Myometrial cell (primary cell): ENCODE measurements around the gene RGS19. TPM values are rescaled to one million over a fixed set of nuclear protein-coding genes. Genes with fewer than 3 reads are reported as not detected.

Experiments used
- total RNA-seq: library from RNA; depleted of rRNA; stranded (reverse); fragments of >200 nt; gene quantifications from 2 replicates; pipeline ENCODE4 v1.2.3, GENCODE V29; 2015

RGS19 gene, protein sequence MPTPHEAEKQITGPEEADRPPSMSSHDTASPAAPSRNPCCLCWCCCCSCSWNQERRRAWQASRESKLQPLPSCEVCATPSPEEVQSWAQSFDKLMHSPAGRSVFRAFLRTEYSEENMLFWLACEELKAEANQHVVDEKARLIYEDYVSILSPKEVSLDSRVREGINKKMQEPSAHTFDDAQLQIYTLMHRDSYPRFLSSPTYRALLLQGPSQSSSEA
- total RNA-seq: 7.5 and 20.2 TPM in 2 replicates

DNA sequence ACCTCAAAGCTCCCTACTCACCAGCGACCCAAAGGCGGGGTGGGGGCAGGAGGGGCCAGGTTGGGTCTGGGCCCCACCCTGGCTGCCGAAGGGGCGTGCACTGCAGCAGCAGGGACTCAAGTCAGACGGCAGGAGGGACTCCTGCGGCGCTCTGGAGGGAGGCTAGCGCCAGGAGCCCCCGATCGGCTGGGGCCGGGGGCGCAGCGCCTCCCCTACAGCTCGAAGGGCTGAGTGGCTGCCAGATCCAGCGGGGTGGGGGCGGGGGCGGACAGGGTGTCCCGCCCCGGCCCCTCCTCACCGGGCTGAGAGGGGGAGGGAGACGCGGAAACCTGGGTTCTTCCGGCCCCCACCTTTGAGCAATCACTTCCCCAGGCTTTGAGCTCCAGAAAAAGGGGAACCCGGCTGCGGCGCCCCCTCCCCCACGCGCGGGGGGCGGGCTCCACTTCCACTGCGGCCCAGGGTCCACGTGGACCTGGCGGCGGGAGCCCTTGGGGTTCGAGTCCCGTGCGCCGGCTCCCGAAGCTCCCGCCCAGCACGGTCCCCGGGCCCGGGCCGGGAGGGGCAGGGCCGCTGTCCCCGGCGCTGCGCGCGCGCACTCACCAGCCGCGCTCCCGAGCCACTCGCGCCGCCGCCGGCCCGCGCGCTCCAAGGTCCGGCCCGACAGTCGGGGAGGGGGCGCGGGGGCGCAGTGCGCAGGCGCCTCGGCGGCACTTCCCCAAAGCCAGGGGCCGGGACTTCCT lies at the start of gene RGS19:
TSS of gene RGS19 (minus strand) at position 246 of the 740 bp plus-strand sequence. CDS start 2,632 bp downstream, outside the sequence.

DNA sequence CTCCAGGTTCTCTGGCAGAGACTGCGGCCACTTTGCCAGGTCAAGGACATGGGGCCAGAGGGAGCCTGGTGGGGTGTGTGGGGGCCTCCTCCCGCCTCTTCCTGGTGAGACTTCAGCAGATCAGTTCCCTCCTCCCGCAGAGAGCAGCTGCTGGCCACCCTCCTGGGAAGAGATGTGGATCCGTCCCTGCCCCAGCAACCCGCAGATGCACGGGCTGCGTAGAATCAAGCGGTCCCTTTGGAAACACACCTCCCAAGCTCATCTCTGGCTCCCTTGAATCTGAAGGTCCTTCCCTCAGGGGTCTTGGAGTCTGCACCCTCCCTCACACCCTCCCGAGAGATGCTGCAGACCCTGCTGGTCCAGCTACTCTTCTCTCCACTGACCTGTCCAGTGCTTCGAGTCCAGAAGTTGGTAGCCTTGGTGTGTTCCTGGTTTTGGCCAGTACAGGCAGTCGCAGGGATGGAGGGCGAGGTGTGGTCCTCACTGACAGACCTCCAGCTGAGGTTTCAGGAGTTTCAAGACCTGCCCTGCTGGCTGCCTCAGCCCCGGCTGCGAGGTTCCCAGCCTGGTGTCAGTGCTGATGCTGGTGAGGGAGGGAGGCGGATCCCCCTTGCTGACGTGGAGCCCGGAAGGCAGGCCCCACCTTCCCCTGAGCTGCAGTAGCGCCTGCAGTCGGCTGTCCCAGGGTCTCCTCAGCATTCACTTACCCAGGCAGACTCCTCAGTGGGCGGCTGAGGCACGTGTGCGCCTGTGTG lies 27.8 kb upstream of the RGS19 start, which contains the start of gene NPBWR2:
TSS of gene NPBWR2 (minus strand) at position 585 of the 755 bp plus-strand sequence. CDS start 734 bp downstream, outside the sequence.

GRCh38 chr20:64083804-64084684 lies 4.7 kb upstream of the RGS19 start, which contains the start of gene LKAAEAR1:
TSS of gene LKAAEAR1 (minus strand) at chr20:64084398. CDS start at chr20:64084219, 179 bp downstream.

DNA sequence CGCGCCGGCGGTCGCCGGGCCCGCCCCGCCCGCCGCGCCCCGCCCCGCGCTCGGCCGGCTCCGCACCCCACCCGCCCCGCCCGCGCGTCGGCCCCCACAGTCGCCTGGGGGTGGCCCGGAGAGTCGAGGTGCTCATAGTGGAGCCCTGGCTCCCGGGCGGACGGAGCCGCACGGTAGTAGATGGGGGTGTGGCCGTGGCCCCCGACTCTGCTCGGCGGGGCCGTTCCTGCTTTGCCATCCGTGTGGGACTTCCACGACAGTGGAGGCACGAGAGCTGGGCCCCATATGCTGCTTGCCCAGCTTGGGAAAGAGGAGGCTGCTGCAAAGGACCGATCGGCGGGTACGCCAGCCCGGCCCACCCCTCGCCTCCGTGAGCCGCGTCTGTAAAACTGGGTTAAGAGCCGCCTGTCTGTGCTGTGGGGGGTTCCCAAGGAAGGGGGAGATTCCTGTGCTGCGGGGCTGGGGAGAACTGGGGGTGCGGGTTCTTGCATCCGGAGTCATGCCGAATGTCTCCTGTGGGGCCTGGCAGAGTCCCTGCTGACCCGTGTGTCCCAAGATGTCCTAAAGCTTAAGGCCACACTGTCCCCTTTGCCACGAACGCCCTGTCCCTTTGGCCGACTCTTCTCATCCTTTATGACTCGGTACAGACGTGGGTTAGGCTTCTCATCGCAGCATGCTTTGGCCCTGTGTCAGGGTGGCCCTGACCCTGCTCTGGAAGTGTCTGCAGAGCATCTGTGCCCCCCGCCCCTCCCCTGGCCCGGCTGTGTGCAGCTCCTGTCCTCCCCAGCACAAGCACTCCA lies 895 bp upstream of the RGS19 start, which contains the start of gene OPRL1:
TSS of gene OPRL1 (plus strand) at position 70 of the 800 bp plus-strand sequence. CDS start 12,639 bp downstream, outside the sequence.

DNA sequence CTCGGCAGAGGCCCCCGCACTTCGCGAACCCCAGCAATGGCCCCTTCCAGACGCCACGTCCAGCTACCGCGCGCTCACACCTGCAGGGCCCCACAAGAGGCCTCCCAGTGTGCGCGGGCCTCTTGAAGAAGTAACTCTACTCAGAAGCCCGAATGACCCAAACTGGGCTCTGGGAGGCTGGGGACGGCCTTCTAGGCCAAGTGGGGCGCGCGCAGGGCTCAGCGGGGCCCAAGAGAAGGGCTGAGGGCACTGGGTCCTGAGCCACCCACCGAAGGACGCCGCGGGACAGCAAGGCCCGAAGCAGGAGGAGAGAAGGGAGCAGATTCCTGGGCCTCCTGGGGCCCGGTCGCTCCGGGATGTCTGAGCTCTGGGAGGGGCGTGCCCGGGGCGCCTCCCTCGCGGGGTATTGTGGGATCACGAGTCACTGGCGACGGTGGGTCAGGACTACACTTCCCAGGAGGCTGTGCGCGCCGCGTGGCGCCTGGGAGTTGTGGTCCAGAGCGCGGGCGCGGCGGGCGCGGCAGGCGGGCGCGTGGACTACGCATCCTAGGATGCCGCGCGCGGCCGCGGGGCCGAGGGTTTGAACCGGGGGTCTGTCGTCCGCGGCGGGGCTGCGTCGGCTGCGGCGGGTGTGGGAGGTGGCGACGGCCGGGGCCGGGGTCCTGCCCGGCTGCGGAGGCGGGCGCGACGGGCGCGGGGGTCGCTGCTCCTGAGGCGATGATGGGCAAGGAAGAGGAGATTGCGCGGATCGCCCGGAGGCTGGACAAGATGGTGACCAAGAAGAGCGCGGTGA lies 16.5 kb downstream of the RGS19 start, which contains the start of gene TCEA2:
TSS of gene TCEA2 (plus strand) at position 603 of the 793 bp plus-strand sequence. CDS start at position 718, 115 bp downstream.

GRCh38 chr20:64049060-64049877 lies 30.0 kb downstream of the RGS19 start, which contains the start of gene SOX18:
TSS of gene SOX18 (minus strand) at chr20:64049639. CDS start at chr20:64049516, 123 bp downstream.

GRCh38 chr20:64035933-64036345 lies 43.4 kb downstream of the RGS19 start, which contains the start of gene C20orf204:
TSS of gene C20orf204 (plus strand) at chr20:64036182. CDS start at chr20:64036324, 142 bp downstream.

Other genes starting within 250 kb of the RGS19 start
- 21.1 and 34.3 TPM in 2 replicates for gene ZBTB46, start 248.3 kb downstream of the RGS19 start, total RNA-seq
- gene ABHD16B, start 218.0 kb downstream of the RGS19 start, total RNA-seq: not detected in 2 replicates
- gene TPD52L2, start 214.2 kb downstream of the RGS19 start, total RNA-seq: 192 and 206 TPM in 2 replicates
- 38.6 and 43.4 TPM in 2 replicates for gene DNAJC5, start 184.4 kb downstream of the RGS19 start, total RNA-seq
- gene UCKL1, start 123.1 kb downstream of the RGS19 start, total RNA-seq: 23.4 and 27.1 TPM in 2 replicates
- 7.1 and 8.6 TPM in 2 replicates for gene ZNF512B, start 109.6 kb downstream of the RGS19 start, total RNA-seq
- 1.4 and 2.1 TPM in 2 replicates for gene SAMD10, start 99.9 kb downstream of the RGS19 start, total RNA-seq
- gene PRPF6, start 98.4 kb downstream of the RGS19 start, total RNA-seq: 41.5 and 43.6 TPM in 2 replicates
- under 0.01 TPM in 1 of 2 replicates, not detected in the other for gene C20orf204, start 43.3 kb downstream of the RGS19 start, total RNA-seq
- 0.29 TPM in 1 of 2 replicates, not detected in the other for gene SOX18, start 29.9 kb downstream of the RGS19 start, total RNA-seq
- gene TCEA2, start 16.3 kb downstream of the RGS19 start, total RNA-seq: 4.8 and 17.3 TPM in 2 replicates
- 3.2 and 3.5 TPM in 2 replicates for gene OPRL1, start 564 bp upstream of the RGS19 start, total RNA-seq
- gene LKAAEAR1, start 4.9 kb upstream of the RGS19 start, total RNA-seq: not detected in 2 replicates
- gene NPBWR2, start 28.0 kb upstream of the RGS19 start, total RNA-seq: not detected in 2 replicates
- not detected in 2 replicates for gene MYT1, start 84.9 kb upstream of the RGS19 start, total RNA-seq
- 35.2 and 56.9 TPM in 2 replicates for gene PCMTD2, start 176.2 kb upstream of the RGS19 start, total RNA-seq